K562 (cell line): Measurements from ENCODE around the gene TRIOBP. TPM values are rescaled to one million over a fixed set of nuclear protein-coding genes. Genes with fewer than 3 reads are reported as not detected.
A peak's percentile ranks its signal among the peaks of the same experiment; 100 is the strongest.

ENCODE experiments used
- ATAC-seq: fragments of 200-7000 bp; cut with Tn5 transposase; 3 replicates; pipeline ENCODE4 v1.9.1; 2020; ENCODE audit warnings: moderate library complexity
- BruUV-seq: library from RNA; stranded (reverse); fragments of 400-500 nt; replicated peaks from 2 replicates; lab custom pipeline; 2021; lab: Mats Ljungman, UMichigan
- CTCF ChIA-PET: fragments of 300-600 bp; formaldehyde crosslinking; extraction: SDS; loops from one replicate; lab custom pipeline; 2021; ENCODE audit warnings: low intra/inter-chr PET ratio; lab: Yijun Ruan, JAX
- POLR2A ChIA-PET: fragments of 300-600, 350-650 bp; sonication (Branson Sonifier 250); formaldehyde crosslinking; extraction: SDS; loops from one replicate; lab custom pipeline; 2021; ENCODE audit warnings: antibody characterized with exemption, inconsistent platforms; lab: Yijun Ruan, JAX
- DNase-seq, 4 experiments: peaks; one replicate each; pipeline versions ENCODE4 v3.0.0 to v3.0.0-alpha.2; 2011 to 2018; ENCODE audit warnings: low spot score in 3 of 4, mixed read lengths in 3 of 4; ENCODE audit errors: extremely low read depth in 1 of 4
- FAIRE-seq: peaks from 2 replicates; lab custom pipeline; 2011; peaks lifted over from hg19 to GRCh38; lab: Jason Lieb, UNC
- H2AFZ ChIP-seq: 2 replicates; pipeline ENCODE4 v1.6.0; 2011; ENCODE audit warnings: low read depth, low read length, control low read depth, inconsistent platforms
- H3K27ac ChIP-seq: fragments of 200-600 bp; 3 replicates; pipeline ENCODE4 v1.8.0; 2011; ENCODE audit warnings: low read depth, mild to moderate bottlenecking, control low read depth, inconsistent platforms, low read length, moderate library complexity, mixed read lengths; ENCODE audit errors: extremely low read depth
- H3K27me3 ChIP-seq, 2 experiments: fragments of 300-600 bp in 1 of 2; 2 replicates in 1 of 2; 3 replicates in 1 of 2; pipeline versions ENCODE4 v1.6.0 to v1.8.0; 2011; ENCODE audit warnings: inconsistent platforms in 2 of 2, low read length in 2 of 2, mild to moderate bottlenecking in 1 of 2, mixed read lengths in 1 of 2, moderate library complexity in 1 of 2; ENCODE audit not compliant: control insufficient read depth in 2 of 2, insufficient read depth in 2 of 2
- H3K36me3 ChIP-seq: fragments of 300-600 bp; 3 replicates; pipeline ENCODE4 v1.8.0; 2011; ENCODE audit warnings: mild to moderate bottlenecking, low read length, inconsistent platforms; ENCODE audit not compliant: control insufficient read depth, insufficient read depth
- H3K4me1 ChIP-seq, 2 experiments: fragments of 200-600 bp in 1 of 2; replicated peaks in 1 of 2; 2 replicates in 1 of 2; 3 replicates in 1 of 2; pipeline versions ENCODE4 v1.5.1 to v1.8.0; 2011; ENCODE audit warnings: inconsistent platforms in 2 of 2, low read length in 2 of 2, mild to moderate bottlenecking in 1 of 2, mixed read lengths in 1 of 2, moderate library complexity in 1 of 2; ENCODE audit not compliant: control insufficient read depth in 2 of 2, insufficient read depth in 2 of 2
- H3K4me2 ChIP-seq: 2 replicates; pipeline ENCODE4 v1.6.1; 2011; ENCODE audit warnings: low read length, control low read depth, inconsistent platforms, mixed read lengths; ENCODE audit not compliant: insufficient read depth
- H3K4me3 ChIP-seq: fragments of 200-600 bp; sonication (generic), shearing (Covaris generic); 2 replicates; pipeline ENCODE4 v1.5.1; 2016; ENCODE audit warnings: control low read depth, inconsistent platforms
- H3K79me2 ChIP-seq: fragments of 200-600 bp; 3 replicates; pipeline ENCODE4 v1.8.0; 2011; ENCODE audit warnings: low read length, inconsistent platforms; ENCODE audit not compliant: control insufficient read depth, insufficient read depth
- H3K9ac ChIP-seq, 2 experiments: 2 replicates each; pipeline versions ENCODE4 v1.6.0 to v1.6.1; 2011; ENCODE audit warnings: low read depth in 2 of 2, low read length in 2 of 2, control low read depth in 1 of 2, inconsistent platforms in 1 of 2, mild to moderate bottlenecking in 1 of 2, mixed read lengths in 1 of 2; ENCODE audit not compliant: insufficient read depth in 1 of 2
- H3K9me1 ChIP-seq: one replicate; pipeline ENCODE4 v1.6.0; 2011; ENCODE audit warnings: inconsistent platforms, mild to moderate bottlenecking, low read length, moderate library complexity; ENCODE audit not compliant: control insufficient read depth, insufficient read depth
- H3K9me3 ChIP-seq: replicated peaks from 2 replicates; pipeline ENCODE4 v1.5.1; 2011; ENCODE audit warnings: low read depth, low read length, inconsistent platforms; ENCODE audit not compliant: control insufficient read depth, insufficient read depth
- H4K20me1 ChIP-seq: replicated peaks from 2 replicates; pipeline ENCODE4 v1.6.1; 2011; ENCODE audit warnings: low read length, inconsistent platforms, mixed read lengths; ENCODE audit not compliant: control insufficient read depth, insufficient read depth
- ATF3 ChIP-seq, 2 experiments: fragments of 450-650 bp in 1 of 2; sonication (generic) in 1 of 2; formaldehyde crosslinking in 1 of 2; IDR thresholded peaks in 1 of 2; conservative IDR thresholded peaks in 1 of 2; 2 replicates each; pipeline versions ENCODE4 v1.6.1 to v1.8.1; 2016 to 2023; ENCODE audit warnings: mild to moderate bottlenecking in 2 of 2, moderate library complexity in 2 of 2, inconsistent platforms in 1 of 2, missing genetic modification reagents in 1 of 2
- MBD1 ChIP-seq: fragments of 250-450 bp; sonication (Bioruptor Pico); IDR thresholded peaks from 2 replicates; pipeline ENCODE4 v1.8.0; 2022; ENCODE audit warnings: inconsistent platforms
- TRIM25 ChIP-seq: fragments of 450-650 bp; IDR thresholded peaks from 2 replicates; pipeline ENCODE4 v1.7.0; 2016; ENCODE audit warnings: borderline replicate concordance
- TSC22D4 ChIP-seq: fragments of 450-650 bp; IDR thresholded peaks from 2 replicates; pipeline ENCODE4 v1.6.1; 2016; ENCODE audit warnings: missing genetic modification characterization, missing biosample characterization, control low read depth
- ZNF316 ChIP-seq: fragments of 450-650 bp; IDR thresholded peaks from 2 replicates; pipeline ENCODE4 v1.6.1; 2016
- WGBS: fragments of 100-300 bp; shearing (Covaris generic); methylation state at CpG from one replicate; pipeline ENCODE4 v1.1.6; 2016; ENCODE audit warnings: low coverage, mixed read lengths; ENCODE audit not compliant: insufficient coverage; ENCODE audit errors: missing lambda C conversion rate; 5-methylcytosine and 5-hydroxymethylcytosine counted together
- in situ Hi-C: fragments of 300-500 bp; cut with MboI; formaldehyde crosslinking; loops from 4 replicates; pipeline ENCODE4 v1.15.0; 2018; ENCODE audit warnings: inconsistent platforms, mixed read lengths
- intact Hi-C: fragments of 100-400 bp; cut with micrococcal nuclease; formaldehyde crosslinking; loops from 2 replicates; pipeline ENCODE4 v1.14.2; 2022
- polyA plus RNA-seq, 8 experiments: library from polyadenylated mRNA; depleted of rRNA in 4 of 8; stranded (reverse) in 5 of 8; unstranded in 3 of 8; fragments of >200 nt; fragmentation: Nextera tagmentation in 2 of 8; fragmentation: Illumina TruSeq in 1 of 8; extraction: Ambion mirVana in 2 of 8; extraction: Trizol in 1 of 8; gene quantifications; 2 replicates each; pipeline versions ENCODE4 v1.2.1 to v1.2.3, GENCODE V29; 2011 to 2014; ENCODE audit warnings: inconsistent platforms in 1 of 8, missing spikeins in 1 of 8
- total RNA-seq, 7 experiments: library from RNA; depleted of rRNA in 6 of 7; stranded (reverse); fragments of >200 nt in 6 of 7; fragmentation: Illumina TruSeq in 2 of 7; extraction: Trizol in 2 of 7; gene quantifications; 2 replicates each; pipeline versions ENCODE4 v1.2.1 to v1.2.3, GENCODE V29; 2011 to 2021; ENCODE audit warnings: low replicate concordance in 1 of 7

The TRIOBP gene
- total and polyA plus RNA-seq, 9 of the 15 experiments (the other 6 are each of a cell fraction or from before 2014, with no cell fraction given), result 0.24 to 13.8 (median 5.5) TPM

GRCh38 chr22:37763652-37764051 lies 66.8 kb downstream of the TRIOBP start (continued):
- TF ChIP-seq MBD1 (CRISPR knock-in tag), result no peak

GRCh38 chr22:37764622-37765021 lies 67.8 kb downstream of the TRIOBP start:
- Histone ChIP-seq H3K79me2 (no peaks in the 10 kb centered on the region), H3K9me1 (no peaks in the 10 kb centered on the region), H3K4me2 (no peak overlapping the region), H3K27ac (no peak overlapping the region), H3K27me3 (no peaks in the 10 kb centered on the region), H3K9ac (no peak overlapping the region), H3K4me1 (peaks cover 17 to 34% of the 10 kb centered on the region in 2 experiments), H2AFZ (no peak overlapping the region), H4K20me1 (no peaks in the 10 kb centered on the region), H3K36me3 (no peaks in the 10 kb centered on the region), H3K9me3 (no peaks in the 10 kb centered on the region), H3K4me3 (no peak overlapping the region)
- no TSS peak for BruUV-seq
- DNase-seq, result no peak
- no peak for ATAC-seq
- TF ChIP-seq TRIM25, result no peak
- TF ChIP-seq TSC22D4 (tag), result no peak
- peak; percentile 28; the same call in 1 of the 2 replicates for TF ChIP-seq ATF3 (IDR thresholded peaks at IDR 0.05)
- no peak for TF ChIP-seq ATF3 (CRISPR knock-in tag; conservative IDR thresholded peaks at IDR 0.05)
- TF ChIP-seq ZNF316, result peak; percentile 25; the same call in 1 of the 2 replicates
- in situ Hi-C loops (no loop called here), intact Hi-C loops (no loop called here)
- CTCF ChIA-PET, result no interaction called here
- 94% methylated on average over 6 of the region's 6 CpGs for WGBS
- POLR2A ChIA-PET, result interaction anchor here (0.6 to 2.2 kb wide), 4 partner anchors 15 to 83 kb away, joined by 3 to 9 read pairs (median 5); no protein-coding TSS in a partner anchor
- FAIRE-seq, result no peak
